ENCODE results near the gene NOL9. TPM values are rescaled to one million over a fixed set of nuclear protein-coding genes. Genes with fewer than 3 reads are reported as not detected.

NOL9 gene
- total and polyA plus RNA-seq, 2 of the 13 experiments (the other 11 are each of a cell fraction or from before 2014, with no cell fraction given) = 18.0 to 24.7 TPM

DNA sequence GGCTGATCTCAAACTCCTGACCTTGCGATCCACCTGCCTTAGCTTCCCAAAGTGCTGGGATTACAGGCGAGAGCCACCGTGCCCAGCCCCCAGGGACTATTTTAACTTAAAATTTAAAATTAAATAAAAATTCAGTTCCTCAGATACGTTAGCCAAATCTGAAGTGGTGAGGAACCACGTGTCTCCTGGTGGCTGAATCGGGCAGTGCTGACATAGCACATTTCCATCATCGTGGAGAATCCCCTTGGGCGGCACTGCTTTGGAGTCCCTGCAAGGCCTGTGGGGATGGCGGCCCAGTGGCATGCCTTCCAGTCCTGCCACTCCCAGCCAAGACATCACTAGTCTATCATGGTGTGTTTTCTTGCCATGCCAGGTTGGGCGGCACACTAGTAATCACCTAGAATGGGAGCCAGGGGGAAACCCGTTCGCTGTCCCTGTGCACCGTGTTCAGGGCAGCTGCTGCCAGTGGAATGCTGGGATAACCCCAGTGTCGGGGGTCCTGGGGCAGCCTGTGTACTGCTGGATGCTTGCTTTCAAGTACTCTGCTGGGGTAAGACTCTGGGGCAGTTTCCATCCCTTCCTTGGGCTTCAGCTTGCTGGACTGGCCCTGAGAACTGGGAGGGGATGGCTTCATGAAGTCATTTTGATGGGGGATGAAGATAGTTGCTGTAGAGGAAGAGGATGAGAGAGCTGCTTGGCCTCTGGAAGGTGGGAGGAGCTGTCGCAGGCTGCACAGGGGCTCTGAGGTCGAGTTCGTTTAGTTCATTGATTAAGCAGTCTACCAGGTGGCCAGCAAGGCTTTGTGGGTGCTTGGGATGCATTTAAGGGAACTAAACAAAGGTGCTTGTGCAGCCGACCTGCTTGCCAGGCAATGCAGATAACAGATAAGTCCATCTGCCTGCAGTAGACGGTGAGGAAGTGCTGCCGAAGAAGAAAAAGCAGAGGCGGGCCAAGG, 30.1 kb upstream of the NOL9 start:
- Histone ChIP-seq H3K27ac (ENCODE audit: extremely low read length, insufficient read depth, low read length) (no peak overlapping the region), H3K27me3 (ENCODE audit: control insufficient read depth in 1 of 2, insufficient read depth in 2 of 2, low read length in 2 of 2) (no peaks in the 10 kb centered on the region), H3K36me3 (replicated peaks in 1 of 2; ENCODE audit: control insufficient read depth in 1 of 2, insufficient read depth in 2 of 2, low read length in 2 of 2) (peaks cover 7 to 18% of the 10 kb centered on the region in 2 experiments; a peak in 4 of 5 replicates), H2AFZ (ENCODE audit: low read length) (no peak overlapping the region), H3K79me2 (ENCODE audit: insufficient read depth, low read length) (peaks cover 15% of the 10 kb centered on the region), H3K4me2 (ENCODE audit: low read depth, low read length) (no peak overlapping the region), H4K20me1 (ENCODE audit: insufficient read depth, low read length) (peaks cover 4% of the 10 kb centered on the region; the same call in 1 of the 2 replicates), H3K4me3 (replicated peaks in 1 of 3; ENCODE audit: insufficient read depth in 1 of 3, low read depth in 2 of 3, low read length in 3 of 3) (no peak overlapping the region), H3K9ac (ENCODE audit: insufficient read depth, low read depth, low read length) (no peak overlapping the region), H3K4me1 (ENCODE audit: insufficient read depth, low read length) (peaks cover 31% of the 10 kb centered on the region), H3K9me3 (ENCODE audit: low read length) (no peaks in the 10 kb centered on the region)
- intact Hi-C loops (cut with micrococcal nuclease; ENCODE audit: unreplicated experiment) (loop anchor here (5.0 kb wide), 1 partner anchor 43 kb away; no protein-coding TSS in a partner anchor), in situ Hi-C loops (cut with HindIII; ENCODE audit: extremely low pct_ligation_motif_present, low pct_unique_long_range_greater_than_20kb) (no loop called here)
- FAIRE-seq = no peak
- CTCF ChIA-PET (ENCODE audit: low intra/inter-chr PET ratio, low total read pairs) = no interaction called here
- 89% methylated on average over 18 of the region's 21 CpGs for WGBS (ENCODE audit: low lambda C conversion rate)
- DNase-seq (ENCODE audit: low spot score) = no peak
- no peak for ATAC-seq
- no TSS peak for BruUV-seq (replicated peaks)
- POLR2A ChIA-PET = interaction anchor here (5.2 kb wide), 1 partner anchor 18 kb away, joined by 113 read pairs; the partner anchor contains the start of gene KLHL21
- TF ChIP-seq, protein P1, sequence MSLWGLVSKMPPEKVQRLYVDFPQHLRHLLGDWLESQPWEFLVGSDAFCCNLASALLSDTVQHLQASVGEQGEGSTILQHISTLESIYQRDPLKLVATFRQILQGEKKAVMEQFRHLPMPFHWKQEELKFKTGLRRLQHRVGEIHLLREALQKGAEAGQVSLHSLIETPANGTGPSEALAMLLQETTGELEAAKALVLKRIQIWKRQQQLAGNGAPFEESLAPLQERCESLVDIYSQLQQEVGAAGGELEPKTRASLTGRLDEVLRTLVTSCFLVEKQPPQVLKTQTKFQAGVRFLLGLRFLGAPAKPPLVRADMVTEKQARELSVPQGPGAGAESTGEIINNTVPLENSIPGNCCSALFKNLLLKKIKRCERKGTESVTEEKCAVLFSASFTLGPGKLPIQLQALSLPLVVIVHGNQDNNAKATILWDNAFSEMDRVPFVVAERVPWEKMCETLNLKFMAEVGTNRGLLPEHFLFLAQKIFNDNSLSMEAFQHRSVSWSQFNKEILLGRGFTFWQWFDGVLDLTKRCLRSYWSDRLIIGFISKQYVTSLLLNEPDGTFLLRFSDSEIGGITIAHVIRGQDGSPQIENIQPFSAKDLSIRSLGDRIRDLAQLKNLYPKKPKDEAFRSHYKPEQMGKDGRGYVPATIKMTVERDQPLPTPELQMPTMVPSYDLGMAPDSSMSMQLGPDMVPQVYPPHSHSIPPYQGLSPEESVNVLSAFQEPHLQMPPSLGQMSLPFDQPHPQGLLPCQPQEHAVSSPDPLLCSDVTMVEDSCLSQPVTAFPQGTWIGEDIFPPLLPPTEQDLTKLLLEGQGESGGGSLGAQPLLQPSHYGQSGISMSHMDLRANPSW (CRISPR knock-in tag; IDR thresholded peaks at IDR 0.05; ENCODE audit: borderline replicate concordance) = no peak
- TF ChIP-seq BHLHE40 (IDR thresholded peaks at IDR 0.05; ENCODE audit: low read length) (no peak), ONECUT2 (CRISPR knock-in tag; IDR thresholded peaks at IDR 0.05) (no peak), ZNF562 (CRISPR knock-in tag; IDR thresholded peaks at IDR 0.05; ENCODE audit: borderline replicate concordance) (no peak), U2AF2 (IDR thresholded peaks at IDR 0.05; ENCODE audit: low read depth, low read length) (no peak), PHF5A (CRISPR knock-in tag; IDR thresholded peaks at IDR 0.05; ENCODE audit: low read depth, unreplicated experiment) (no peak), SRF (IDR thresholded peaks at IDR 0.05; ENCODE audit: low read depth, low read length) (no peak), ZNF550 (CRISPR knock-in tag; IDR thresholded peaks at IDR 0.05; ENCODE audit: borderline replicate concordance) (no peak)
- TF ChIP-seq, protein P2, sequence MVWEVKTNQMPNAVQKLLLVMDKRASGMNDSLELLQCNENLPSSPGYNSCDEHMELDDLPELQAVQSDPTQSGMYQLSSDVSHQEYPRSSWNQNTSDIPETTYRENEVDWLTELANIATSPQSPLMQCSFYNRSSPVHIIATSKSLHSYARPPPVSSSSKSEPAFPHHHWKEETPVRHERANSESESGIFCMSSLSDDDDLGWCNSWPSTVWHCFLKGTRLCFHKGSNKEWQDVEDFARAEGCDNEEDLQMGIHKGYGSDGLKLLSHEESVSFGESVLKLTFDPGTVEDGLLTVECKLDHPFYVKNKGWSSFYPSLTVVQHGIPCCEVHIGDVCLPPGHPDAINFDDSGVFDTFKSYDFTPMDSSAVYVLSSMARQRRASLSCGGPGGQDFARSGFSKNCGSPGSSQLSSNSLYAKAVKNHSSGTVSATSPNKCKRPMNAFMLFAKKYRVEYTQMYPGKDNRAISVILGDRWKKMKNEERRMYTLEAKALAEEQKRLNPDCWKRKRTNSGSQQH (CRISPR knock-in tag; IDR thresholded peaks at IDR 0.05; ENCODE audit: low read depth) = no peak
- TF ChIP-seq, protein P3, sequence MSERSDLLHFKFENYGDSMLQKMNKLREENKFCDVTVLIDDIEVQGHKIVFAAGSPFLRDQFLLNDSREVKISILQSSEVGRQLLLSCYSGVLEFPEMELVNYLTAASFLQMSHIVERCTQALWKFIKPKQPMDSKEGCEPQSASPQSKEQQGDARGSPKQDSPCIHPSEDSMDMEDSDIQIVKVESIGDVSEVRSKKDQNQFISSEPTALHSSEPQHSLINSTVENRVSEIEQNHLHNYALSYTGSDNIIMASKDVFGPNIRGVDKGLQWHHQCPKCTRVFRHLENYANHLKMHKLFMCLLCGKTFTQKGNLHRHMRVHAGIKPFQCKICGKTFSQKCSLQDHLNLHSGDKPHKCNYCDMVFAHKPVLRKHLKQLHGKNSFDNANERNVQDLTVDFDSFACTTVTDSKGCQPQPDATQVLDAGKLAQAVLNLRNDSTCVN (CRISPR knock-in tag; IDR thresholded peaks at IDR 0.05; ENCODE audit: borderline replicate concordance) = no peak
- TF ChIP-seq, protein P4, sequence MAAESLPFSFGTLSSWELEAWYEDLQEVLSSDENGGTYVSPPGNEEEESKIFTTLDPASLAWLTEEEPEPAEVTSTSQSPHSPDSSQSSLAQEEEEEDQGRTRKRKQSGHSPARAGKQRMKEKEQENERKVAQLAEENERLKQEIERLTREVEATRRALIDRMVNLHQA (CRISPR knock-in tag; IDR thresholded peaks at IDR 0.05) = no peak
- TF ChIP-seq, protein P5, sequence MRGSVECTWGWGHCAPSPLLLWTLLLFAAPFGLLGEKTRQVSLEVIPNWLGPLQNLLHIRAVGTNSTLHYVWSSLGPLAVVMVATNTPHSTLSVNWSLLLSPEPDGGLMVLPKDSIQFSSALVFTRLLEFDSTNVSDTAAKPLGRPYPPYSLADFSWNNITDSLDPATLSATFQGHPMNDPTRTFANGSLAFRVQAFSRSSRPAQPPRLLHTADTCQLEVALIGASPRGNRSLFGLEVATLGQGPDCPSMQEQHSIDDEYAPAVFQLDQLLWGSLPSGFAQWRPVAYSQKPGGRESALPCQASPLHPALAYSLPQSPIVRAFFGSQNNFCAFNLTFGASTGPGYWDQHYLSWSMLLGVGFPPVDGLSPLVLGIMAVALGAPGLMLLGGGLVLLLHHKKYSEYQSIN (CRISPR knock-in tag; IDR thresholded peaks at IDR 0.05; ENCODE audit: borderline replicate concordance) = no peak
- TF ChIP-seq, protein P6, sequence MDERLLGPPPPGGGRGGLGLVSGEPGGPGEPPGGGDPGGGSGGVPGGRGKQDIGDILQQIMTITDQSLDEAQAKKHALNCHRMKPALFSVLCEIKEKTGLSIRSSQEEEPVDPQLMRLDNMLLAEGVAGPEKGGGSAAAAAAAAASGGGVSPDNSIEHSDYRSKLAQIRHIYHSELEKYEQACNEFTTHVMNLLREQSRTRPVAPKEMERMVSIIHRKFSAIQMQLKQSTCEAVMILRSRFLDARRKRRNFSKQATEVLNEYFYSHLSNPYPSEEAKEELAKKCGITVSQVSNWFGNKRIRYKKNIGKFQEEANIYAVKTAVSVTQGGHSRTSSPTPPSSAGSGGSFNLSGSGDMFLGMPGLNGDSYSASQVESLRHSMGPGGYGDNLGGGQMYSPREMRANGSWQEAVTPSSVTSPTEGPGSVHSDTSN (CRISPR knock-in tag; IDR thresholded peaks at IDR 0.05) = no peak
